Endodermal cell (in vitro differentiated cells): ENCODE data around the gene NKAIN1. TPM values are rescaled to one million over a fixed set of nuclear protein-coding genes. Genes with fewer than 3 reads are reported as not detected.
"Not testable (repeated sequence)": the region's sequence is repeated elsewhere in the genome, so short reads cannot be mapped to it uniquely, and the experiment has no call there.

ENCODE experiments used
- DNase-seq: peaks from one replicate; pipeline ENCODE4 v3.0.0-alpha.2; 2017
- H3K27ac ChIP-seq: 2 replicates; pipeline ENCODE4 v1.5.1; 2013; ENCODE audit warnings: mild to moderate bottlenecking, low read depth, low read length, moderate library complexity
- H3K27me3 ChIP-seq: 2 replicates; pipeline ENCODE4 v1.6.1; 2013; ENCODE audit warnings: mild to moderate bottlenecking, low read length, moderate library complexity; ENCODE audit not compliant: insufficient read depth, control insufficient read depth, poor library complexity, severe bottlenecking
- H3K36me3 ChIP-seq: 2 replicates; pipeline ENCODE4 v1.7.0; 2013; ENCODE audit warnings: mild to moderate bottlenecking, low read length, moderate library complexity; ENCODE audit not compliant: control insufficient read depth, insufficient read depth
- H3K4me1 ChIP-seq: one replicate; pipeline ENCODE4 v1.7.0; 2013; ENCODE audit warnings: low read length; ENCODE audit not compliant: control insufficient read depth, insufficient read depth
- H3K4me3 ChIP-seq: 2 replicates; pipeline ENCODE4 v1.5.1; 2013; ENCODE audit warnings: mild to moderate bottlenecking, low read length, moderate library complexity
- H3K9ac ChIP-seq: 2 replicates; pipeline ENCODE4 v1.6.1; 2013; ENCODE audit warnings: mild to moderate bottlenecking, low read length, moderate library complexity; ENCODE audit not compliant: poor library complexity, severe bottlenecking; ENCODE audit errors: extremely low read depth
- H3K9me3 ChIP-seq: 2 replicates; pipeline ENCODE4 v1.6.1; 2013; ENCODE audit warnings: mild to moderate bottlenecking, low read length, moderate library complexity; ENCODE audit not compliant: control insufficient read depth
- H3K27ac Mint-ChIP-seq: 2 replicates; pipeline ENCODE4 v1.8.0; 2020; ENCODE audit warnings: mixed read lengths
- H3K27me3 Mint-ChIP-seq: 2 replicates; pipeline ENCODE4 v1.8.0; 2021; ENCODE audit warnings: mild to moderate bottlenecking, mixed read lengths; ENCODE audit not compliant: insufficient read depth
- H3K36me3 Mint-ChIP-seq: 2 replicates; pipeline ENCODE4 v1.8.0; 2020; ENCODE audit warnings: low read depth, mixed read lengths
- H3K4me1 Mint-ChIP-seq: 2 replicates; pipeline ENCODE4 v1.8.0; 2020; ENCODE audit warnings: mixed read lengths
- H3K4me3 Mint-ChIP-seq: 2 replicates; pipeline ENCODE4 v1.8.0; 2020; ENCODE audit warnings: mild to moderate bottlenecking, moderate library complexity, mixed read lengths
- H3K9me3 Mint-ChIP-seq: 2 replicates; pipeline ENCODE4 v1.8.0; 2020; ENCODE audit warnings: mild to moderate bottlenecking, mixed read lengths
- CTCF ChIP-seq: fragments of 200-600 bp; sonication (generic); conservative IDR thresholded peaks from 2 replicates; pipeline ENCODE4 v1.5.0; 2021; ENCODE audit warnings: antibody characterized with exemption, mild to moderate bottlenecking
- WGBS, 2 experiments: methylation state at CpG; one replicate each; pipeline versions ENCODE4 v1.1.5 to v1.1.7; 2013; ENCODE audit warnings: missing lambda C conversion rate in 2 of 2, mixed read lengths in 1 of 2; ENCODE audit not compliant: insufficient coverage in 1 of 2, insufficient read length in 1 of 2; 5-methylcytosine and 5-hydroxymethylcytosine counted together
- total RNA-seq, 2 donors: library from RNA; stranded (reverse); fragmentation: NEBNext Ultra II Directional in 1 of 2; extraction: Animal tissue kit (Norgen Biotek cat#: 25700) in 1 of 2; gene quantifications; 2 replicates in 1 of 2; 3 replicates in 1 of 2; pipeline ENCODE4 v1.2.1, GENCODE V29; 2021

The NKAIN1 gene
- total RNA-seq, 2 donors from 2014 or later: 7.0 to 13.2 TPM

- no peaks in the 10 kb centered on the region for H3K9me3 ChIP-seq
- H3K4me1 Mint-ChIP-seq: peaks cover 1% of the 10 kb centered on the region
- peaks cover 6% of the 10 kb centered on the region for H3K27me3 Mint-ChIP-seq
- H3K4me1 ChIP-seq: peaks cover 3% of the 10 kb centered on the region
- no peaks in the 10 kb centered on the region for H3K27me3 ChIP-seq
- peaks cover 2% of the 10 kb centered on the region for H3K9me3 Mint-ChIP-seq
- H3K27ac ChIP-seq: no peak overlapping the region
- TF ChIP-seq CTCF: peak; percentile 90
- no peaks in the 10 kb centered on the region for H3K36me3 ChIP-seq
- H3K4me3 ChIP-seq: no peak overlapping the region
- peak overlapping the region; percentile 55 for H3K4me3 Mint-ChIP-seq
- WGBS, 2 experiments: 65 to 70% methylated on average over 13 to 52 of the region's 52 CpGs
- no peak overlapping the region for H3K27ac Mint-ChIP-seq
- no peaks in the 10 kb centered on the region for H3K36me3 Mint-ChIP-seq
- H3K9ac ChIP-seq: no peak overlapping the region
- DNase-seq: peak; percentile 91
Measured at GRCh38 chr1:31181515-31182343, 58.0 kb downstream of the NKAIN1 start.

- Mint-ChIP-seq H3K9me3 (peaks cover 11% of the 10 kb centered on the region), H3K4me1 (peaks cover 1% of the 10 kb centered on the region), H3K36me3 (no peaks in the 10 kb centered on the region), H3K4me3 (no peak overlapping the region), H3K27ac (no peak overlapping the region), H3K27me3 (peaks cover 6% of the 10 kb centered on the region)
- H3K27me3 ChIP-seq: no peaks in the 10 kb centered on the region
- no peak overlapping the region for H3K4me3 ChIP-seq
- H3K9ac ChIP-seq: no peak overlapping the region
- no peak overlapping the region for H3K27ac ChIP-seq
- TF ChIP-seq CTCF: no peak
- 95% methylated on average over 6 of the region's 6 CpGs; no CpG with 5 or more reads in 1 of the 2 experiments for WGBS, 2 experiments
- no peak for DNase-seq
- no peaks in the 10 kb centered on the region for H3K4me1 ChIP-seq
- no peaks in the 10 kb centered on the region for H3K9me3 ChIP-seq
- H3K36me3 ChIP-seq: no peaks in the 10 kb centered on the region
Measured at GRCh38 chr1:31180338-31180737, 59.3 kb downstream of the NKAIN1 start.

GRCh38 chr1:31176291-31176690, 63.4 kb downstream of the NKAIN1 start:
- not testable (repeated sequence) for H3K36me3 ChIP-seq, H3K36me3 Mint-ChIP-seq, H3K4me1 ChIP-seq, H3K9me3 ChIP-seq, H3K4me1 Mint-ChIP-seq, H3K4me3 ChIP-seq, H3K27me3 ChIP-seq, H3K27ac ChIP-seq, H3K27me3 Mint-ChIP-seq, H3K27ac Mint-ChIP-seq, DNase-seq, H3K9ac ChIP-seq, H3K4me3 Mint-ChIP-seq
- H3K9me3 Mint-ChIP-seq: peaks cover 21% of the 10 kb centered on the region
- WGBS, 2 experiments: 96% methylated on average over 5 to 33 of the region's 33 CpGs

GRCh38 chr1:31170486-31170735, 69.3 kb downstream of the NKAIN1 start:
- Histone ChIP-seq H3K9me3 (no peaks in the 10 kb centered on the region), H3K36me3 (no peaks in the 10 kb centered on the region), H3K4me3 (no peak overlapping the region), H3K27me3 (no peaks in the 10 kb centered on the region), H3K27ac (no peak overlapping the region), H3K9ac (no peak overlapping the region), H3K4me1 (no peaks in the 10 kb centered on the region)
- Mint-ChIP-seq H3K4me1 (peaks cover 12% of the 10 kb centered on the region), H3K9me3 (peaks cover 10% of the 10 kb centered on the region), H3K27me3 (no peaks in the 10 kb centered on the region), H3K36me3 (no peaks in the 10 kb centered on the region), H3K27ac (peak overlapping the region; percentile 84), H3K4me3 (no peak overlapping the region)
- TF ChIP-seq CTCF: no peak
- 92 to 96% methylated on average over 3 to 4 of the region's 4 CpGs for WGBS, 2 experiments
- DNase-seq: no peak
